HG03135 (cell line): ENCODE data around the gene PRSS33.

Source experiments
- ATAC-seq: cut with Tn5 transposase; IDR thresholded peaks from one replicate; pipeline ENCODE4 v1.9.1; 2021; ENCODE audit warnings: mild to moderate bottlenecking, moderate library complexity; ENCODE audit not compliant: unreplicated experiment

Gene PRSS33

GRCh38 chr16:2787406-2787805 lies at the start of gene PRSS33:
TSS of gene PRSS33 (minus strand) at chr16:2787560. CDS start at chr16:2786547, 1,013 bp downstream.
- ATAC-seq = no peak

- no peak for ATAC-seq
Measured at GRCh38 chr16:2836646-2837508, 49.5 kb upstream of the PRSS33 start.

GRCh38 chr16:2835638-2836493 lies 48.5 kb upstream of the PRSS33 start:
- ATAC-seq = no peak

- ATAC-seq = no peak
Measured at GRCh38 chr16:2834968-2835367, 47.6 kb upstream of the PRSS33 start.

- no peak for ATAC-seq
Measured at GRCh38 chr16:2833776-2834175, 46.4 kb upstream of the PRSS33 start.

- no peak for ATAC-seq
Measured at GRCh38 chr16:2831203-2831602, 43.8 kb upstream of the PRSS33 start.

GRCh38 chr16:2830355-2830695 lies 43.0 kb upstream of the PRSS33 start:
- ATAC-seq = no peak

GRCh38 chr16:2829501-2830354 lies 42.4 kb upstream of the PRSS33 start, which contains the start of gene ZG16B:
TSS of gene ZG16B (plus strand) at chr16:2830303. CDS start at chr16:2830442, 139 bp downstream.
- no peak for ATAC-seq

- no peak for ATAC-seq
Measured at GRCh38 chr16:2828876-2829430, 41.6 kb upstream of the PRSS33 start.

GRCh38 chr16:2828521-2828840 lies 41.1 kb upstream of the PRSS33 start:
- no peak for ATAC-seq

- ATAC-seq = no peak
Measured at GRCh38 chr16:2827831-2828520, 40.6 kb upstream of the PRSS33 start.

- no peak for ATAC-seq
Measured at GRCh38 chr16:2827374-2827791, 40.0 kb upstream of the PRSS33 start.

GRCh38 chr16:2826591-2827373 lies 39.4 kb upstream of the PRSS33 start:
- no peak for ATAC-seq

GRCh38 chr16:2825906-2826305 lies 38.5 kb upstream of the PRSS33 start:
- ATAC-seq = no peak

GRCh38 chr16:2825049-2825742 lies 37.8 kb upstream of the PRSS33 start:
- ATAC-seq = no peak

GRCh38 chr16:2824626-2825025 lies 37.3 kb upstream of the PRSS33 start:
- no peak for ATAC-seq

GRCh38 chr16:2822496-2822895 lies 35.1 kb upstream of the PRSS33 start:
- ATAC-seq = no peak

GRCh38 chr16:2822158-2822495 lies 34.8 kb upstream of the PRSS33 start:
- no peak for ATAC-seq
